ENCODE data around the gene MORN3. TPM values are rescaled to one million over a fixed set of nuclear protein-coding genes. Genes with fewer than 3 reads are reported as not detected.
"Not testable (repeated sequence)": the region's sequence is repeated elsewhere in the genome, so short reads cannot be mapped to it uniquely, and the experiment has no call there.

MORN3 gene, protein sequence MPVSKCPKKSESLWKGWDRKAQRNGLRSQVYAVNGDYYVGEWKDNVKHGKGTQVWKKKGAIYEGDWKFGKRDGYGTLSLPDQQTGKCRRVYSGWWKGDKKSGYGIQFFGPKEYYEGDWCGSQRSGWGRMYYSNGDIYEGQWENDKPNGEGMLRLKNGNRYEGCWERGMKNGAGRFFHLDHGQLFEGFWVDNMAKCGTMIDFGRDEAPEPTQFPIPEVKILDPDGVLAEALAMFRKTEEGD
- total RNA-seq (1 to 10 TPM; 8.5 to 9.5 TPM), total RNA-seq (13.2 to 16.1 reads per million in 2 donors)

DNA sequence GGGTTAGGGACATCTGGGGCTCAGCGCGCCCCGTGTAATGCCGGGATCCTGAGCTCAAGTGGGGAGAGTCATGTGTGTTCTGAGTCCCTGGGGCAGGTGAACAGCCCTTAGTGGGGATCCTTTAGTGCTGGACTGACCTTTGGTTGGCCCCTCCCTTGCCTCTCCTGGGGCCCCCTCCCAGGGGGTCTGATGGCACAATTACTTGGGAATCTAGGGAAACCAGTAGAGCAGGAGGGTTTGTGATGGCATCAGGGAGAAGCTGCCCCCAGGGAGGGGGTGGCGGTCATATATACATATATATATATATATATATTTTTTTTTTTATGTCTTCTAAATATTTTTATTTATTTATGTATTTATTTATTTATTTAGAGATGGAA lies at the start of gene MORN3:
Gene MORN3, minus strand, starts transcription at position 134 of the 380 bp plus-strand sequence. CDS start 171 bp downstream, outside the sequence.
- peak within 1 kb of the TSS; percentile 100 for H3K27ac Mint-ChIP-seq
- peaks cover 32% of the 10 kb centered on the region for H3K4me1 Mint-ChIP-seq
- DNase-seq, result no peak
- no peaks in the 10 kb centered on the region for H3K9me3 ChIP-seq (ENCODE audit: control insufficient read depth, low read length, poor library complexity, severe bottlenecking)
- ATAC-seq, result no peak
- H3K27me3 Mint-ChIP-seq, result no peaks in the 10 kb centered on the region
- peak within 1 kb of the TSS; percentile 67 for H3K4me3 Mint-ChIP-seq
- peaks cover 2% of the 10 kb centered on the region for H3K36me3 Mint-ChIP-seq (ENCODE audit: low read depth)

DNA sequence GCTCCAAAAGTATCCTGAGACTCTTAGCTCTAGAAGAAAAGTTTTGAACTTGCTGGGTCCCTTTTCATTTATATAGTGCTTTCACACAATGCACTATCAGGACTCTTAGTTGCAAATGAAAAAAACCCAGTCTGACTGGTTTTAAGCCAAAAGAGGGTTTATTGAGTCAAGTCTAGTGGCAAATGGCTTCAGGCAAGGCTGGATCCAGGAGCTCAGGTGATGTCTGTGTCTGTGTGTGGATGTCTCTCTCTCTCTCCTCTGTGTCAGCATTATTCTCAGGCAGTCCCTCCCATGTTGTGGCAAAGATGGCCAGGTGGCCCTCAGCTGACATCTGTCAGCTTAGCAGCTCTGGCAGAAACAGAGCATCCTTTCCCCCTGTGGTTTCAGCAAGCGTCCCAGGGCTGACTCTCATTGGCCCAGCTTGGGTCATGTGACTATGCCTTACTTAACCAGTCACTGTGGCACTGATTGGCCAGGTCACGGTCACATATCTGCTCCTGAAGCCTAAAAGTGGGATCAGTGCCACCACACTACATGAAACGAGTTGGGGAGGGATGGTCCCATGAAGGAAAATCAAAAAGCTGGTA lies 49.3 kb upstream of the MORN3 start:
- no peaks in the 10 kb centered on the region for H3K27me3 Mint-ChIP-seq
- peaks cover 2% of the 10 kb centered on the region for H3K36me3 Mint-ChIP-seq (ENCODE audit: low read depth)
- DNase-seq (no peak), ATAC-seq (no peak)
- H3K4me3 Mint-ChIP-seq, result no peak overlapping the region
- no peak overlapping the region for H3K27ac Mint-ChIP-seq
- no peaks in the 10 kb centered on the region for H3K9me3 ChIP-seq (ENCODE audit: control insufficient read depth, low read length, poor library complexity, severe bottlenecking)
- H3K4me1 Mint-ChIP-seq, result peaks cover under 1% of the 10 kb centered on the region

DNA sequence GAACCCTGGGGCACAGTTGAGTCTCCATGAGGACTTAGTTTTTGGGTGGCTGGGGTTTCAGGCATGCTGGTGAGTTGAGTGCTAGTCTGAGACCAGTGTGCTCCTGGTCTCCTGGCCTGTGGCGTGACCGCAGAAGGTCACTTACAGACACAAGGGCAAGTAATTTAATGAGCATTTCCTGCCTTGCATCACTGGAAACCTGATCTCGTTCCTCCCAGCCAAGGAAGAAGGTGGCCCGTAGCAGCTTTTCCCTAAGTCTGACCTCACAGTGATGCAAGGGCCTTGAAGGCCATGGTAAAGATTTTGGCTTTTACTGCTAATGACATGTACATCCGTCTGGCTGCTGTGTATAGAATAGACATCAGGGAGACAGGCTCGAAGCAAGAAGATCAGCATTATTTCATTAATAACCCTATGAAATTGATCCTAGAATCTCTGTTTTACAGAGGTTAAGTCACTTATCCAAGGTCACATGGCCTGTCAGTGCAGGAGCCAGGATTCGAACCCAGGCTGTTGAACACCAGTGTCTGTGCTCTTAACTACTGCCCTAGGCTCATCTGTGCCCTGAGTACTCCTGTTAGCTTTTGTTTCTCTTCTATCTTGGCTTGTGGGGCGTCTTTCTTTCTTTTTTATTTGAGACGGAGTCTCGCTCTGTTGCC lies 47.7 kb upstream of the MORN3 start:
- no peak for ATAC-seq
- Mint-ChIP-seq H3K36me3 (ENCODE audit: low read depth) (peaks cover 2% of the 10 kb centered on the region), H3K4me3 (no peak overlapping the region), H3K27me3 (no peaks in the 10 kb centered on the region), H3K27ac (no peak overlapping the region), H3K4me1 (peaks cover 6% of the 10 kb centered on the region)
- no peak for DNase-seq
- no peaks in the 10 kb centered on the region for H3K9me3 ChIP-seq (ENCODE audit: control insufficient read depth, low read length, poor library complexity, severe bottlenecking)

DNA sequence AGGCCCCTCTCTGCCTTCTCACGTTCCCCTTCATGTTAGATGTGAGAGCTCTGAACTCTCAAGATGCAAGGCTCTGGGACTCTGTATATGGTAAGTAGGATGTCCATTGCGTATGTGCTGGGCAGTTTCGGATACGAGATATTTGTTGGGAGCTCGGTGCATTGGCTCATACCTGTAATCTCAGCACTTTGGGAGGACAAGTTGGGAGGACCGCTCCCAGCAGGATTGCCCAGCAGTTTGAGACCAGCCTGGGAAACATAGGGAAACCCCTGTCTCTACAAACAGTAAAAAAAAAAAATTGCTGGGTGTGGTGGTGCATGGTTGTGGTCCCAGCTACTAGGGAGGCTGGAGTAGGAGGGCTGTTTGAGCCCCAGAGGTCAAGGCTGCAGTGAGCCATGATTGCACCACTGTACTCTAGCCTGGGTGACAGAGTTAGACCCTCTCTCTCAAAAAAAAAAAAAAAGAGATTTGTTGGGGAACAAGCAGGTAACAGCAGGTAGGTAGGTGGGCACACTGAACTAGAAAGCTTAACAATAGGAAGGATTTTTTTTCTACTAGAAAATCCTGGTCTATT lies 46.5 kb upstream of the MORN3 start:
- H3K27me3 Mint-ChIP-seq, result no peaks in the 10 kb centered on the region
- H3K4me1 Mint-ChIP-seq, result peaks cover 12% of the 10 kb centered on the region
- H3K27ac Mint-ChIP-seq, result no peak overlapping the region

DNA sequence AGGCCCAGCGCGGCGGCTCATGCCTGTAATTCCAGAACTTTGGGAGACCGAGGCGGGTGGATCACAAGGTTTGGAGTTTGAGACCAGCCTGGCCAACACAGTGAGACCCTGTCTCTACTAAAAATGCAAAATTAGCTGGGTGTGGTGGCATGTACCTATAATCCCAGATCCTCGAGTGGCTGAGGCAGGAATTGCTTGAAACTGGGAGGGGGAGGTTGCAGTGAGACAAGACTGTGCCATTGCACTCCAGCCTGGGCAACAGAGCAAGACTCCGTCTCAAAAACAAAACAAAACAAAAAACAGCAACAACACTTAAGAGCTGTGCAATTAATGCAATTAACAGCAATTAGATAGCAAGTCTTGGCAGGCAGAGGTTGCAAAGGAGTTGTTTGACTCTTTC lies 45.6 kb upstream of the MORN3 start:
- not testable (repeated sequence) for ATAC-seq, H3K27me3 Mint-ChIP-seq, H3K4me3 Mint-ChIP-seq

More for the DNA sequence above, 46.5 kb upstream of the MORN3 start:
- no peak for ATAC-seq
- H3K9me3 ChIP-seq (ENCODE audit: control insufficient read depth, low read length, poor library complexity, severe bottlenecking), result no peaks in the 10 kb centered on the region
- Mint-ChIP-seq H3K4me3 (no peak overlapping the region), H3K36me3 (ENCODE audit: low read depth) (peaks cover 2% of the 10 kb centered on the region)
- DNase-seq, result no peak

DNA sequence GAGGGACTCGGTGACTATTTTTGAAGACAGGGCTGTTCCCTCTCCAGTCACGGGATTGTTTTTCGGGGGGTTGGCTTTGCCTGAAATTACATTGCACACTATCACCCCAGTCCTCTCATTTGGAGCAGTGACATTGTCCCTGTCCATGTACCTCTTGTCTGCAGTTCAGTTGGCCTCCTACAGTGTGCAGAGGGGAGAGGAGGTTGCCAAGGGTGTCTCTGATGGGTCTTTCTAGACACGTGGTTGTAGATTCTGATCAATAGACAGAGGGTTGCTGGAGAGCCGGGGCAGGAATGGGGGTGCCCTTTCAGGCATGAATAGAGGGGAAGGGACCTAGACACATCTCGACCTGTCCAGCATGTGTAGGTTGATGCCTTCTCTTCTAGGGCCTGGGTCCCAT lies 44.3 kb upstream of the MORN3 start:
- peaks cover 12% of the 10 kb centered on the region for H3K4me1 Mint-ChIP-seq
- no peaks in the 10 kb centered on the region for H3K27me3 Mint-ChIP-seq
- H3K4me3 Mint-ChIP-seq, result peak overlapping the region; percentile 98
- peak overlapping the region; percentile 14 for H3K27ac Mint-ChIP-seq
- no peaks in the 10 kb centered on the region for H3K9me3 ChIP-seq (ENCODE audit: control insufficient read depth, low read length, poor library complexity, severe bottlenecking)
- peaks cover 2% of the 10 kb centered on the region for H3K36me3 Mint-ChIP-seq (ENCODE audit: low read depth)
- DNase-seq, result no peak
- ATAC-seq, result no peak

More for the DNA sequence above, 45.6 kb upstream of the MORN3 start:
- peaks cover 12% of the 10 kb centered on the region for H3K4me1 Mint-ChIP-seq
- H3K36me3 Mint-ChIP-seq (ENCODE audit: low read depth); DNase-seq; H3K27ac Mint-ChIP-seq; H3K9me3 ChIP-seq (ENCODE audit: control insufficient read depth, low read length, poor library complexity, severe bottlenecking): not testable (repeated sequence)

DNA sequence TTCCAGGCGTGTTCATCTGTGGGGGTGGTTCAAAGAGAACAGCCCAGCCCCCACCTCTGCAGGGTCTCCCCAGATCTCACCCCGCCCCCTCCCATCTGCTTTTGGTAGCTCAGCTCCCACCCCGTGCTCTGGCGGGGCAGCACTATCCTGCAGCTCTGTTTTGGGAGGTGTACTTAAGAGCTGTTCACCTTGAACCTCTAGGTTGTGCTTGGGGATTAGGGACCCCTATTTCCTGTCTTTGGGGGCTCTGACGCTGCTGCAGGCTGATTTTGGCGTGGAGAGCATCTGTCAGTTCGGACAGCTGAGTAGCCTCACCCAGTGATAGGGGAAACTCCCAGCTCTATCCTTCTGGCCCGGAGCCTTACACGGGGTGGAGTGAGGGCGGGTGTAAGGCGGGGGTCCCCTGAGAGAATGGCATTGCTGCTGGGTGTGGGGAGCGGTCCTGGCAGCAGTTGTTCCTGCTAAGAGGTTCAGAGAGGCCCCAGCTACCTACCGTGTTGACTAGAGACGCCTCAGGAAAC lies 43.9 kb upstream of the MORN3 start:
- H3K27me3 Mint-ChIP-seq, result no peaks in the 10 kb centered on the region
- DNase-seq, result no peak
- H3K27ac Mint-ChIP-seq, result peak overlapping the region; percentile 14
- H3K4me3 Mint-ChIP-seq, result peak overlapping the region; percentile 98
- H3K36me3 Mint-ChIP-seq (ENCODE audit: low read depth), result peaks cover 2% of the 10 kb centered on the region
- peaks cover 12% of the 10 kb centered on the region for H3K4me1 Mint-ChIP-seq
- no peak for ATAC-seq
- no peaks in the 10 kb centered on the region for H3K9me3 ChIP-seq (ENCODE audit: control insufficient read depth, low read length, poor library complexity, severe bottlenecking)

DNA sequence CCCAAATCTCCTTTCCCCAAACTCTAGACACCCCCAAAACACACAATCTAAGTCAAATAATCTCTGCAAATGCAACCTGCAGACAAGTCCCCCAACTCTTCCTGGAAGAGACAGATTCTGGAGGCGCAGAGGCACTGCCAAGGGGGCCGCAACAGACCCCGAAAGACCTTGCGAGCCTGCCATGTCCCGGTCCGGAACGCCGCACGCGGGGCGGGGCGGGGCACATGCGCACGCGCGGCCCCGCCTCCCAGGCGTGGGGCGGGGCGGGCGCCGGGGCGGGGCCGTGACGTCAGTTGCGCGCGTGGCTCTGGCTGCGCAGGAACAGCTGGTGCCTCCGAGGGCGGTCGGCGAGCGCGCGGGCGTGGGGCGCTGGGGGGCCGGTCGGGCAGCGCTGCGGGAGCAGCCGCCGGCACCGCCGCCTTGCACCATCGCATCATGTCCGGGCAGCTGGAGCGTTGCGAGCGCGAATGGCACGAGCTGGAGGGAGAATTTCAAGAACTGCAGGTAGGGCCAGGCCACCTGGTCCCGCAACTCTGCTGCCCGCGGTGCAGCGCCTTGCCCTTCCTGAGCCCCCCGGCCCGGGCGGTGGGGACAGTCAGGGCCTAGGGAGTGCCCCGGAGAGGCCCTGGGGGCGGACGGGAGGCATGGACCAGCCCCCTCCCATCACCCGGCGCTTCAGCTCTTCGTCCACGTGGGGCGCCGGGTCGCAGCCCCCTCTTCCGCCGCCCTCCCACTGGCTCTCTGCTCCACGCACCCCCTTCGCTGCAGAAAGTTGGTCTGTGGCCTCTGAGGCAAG lies 43.2 kb upstream of the MORN3 start, which contains the start of gene TMEM120B:
Gene TMEM120B, plus strand, starts transcription at position 292 of the 796 bp plus-strand sequence. Its CDS starts 144 bp downstream, at position 436.
- Mint-ChIP-seq H3K27ac (peak within 1 kb of the TSS; percentile 88), H3K36me3 (ENCODE audit: low read depth) (peaks cover 2% of the 10 kb centered on the region), H3K4me1 (peaks cover 12% of the 10 kb centered on the region), H3K27me3 (no peaks in the 10 kb centered on the region), H3K4me3 (peak within 1 kb of the TSS; percentile 98)
- DNase-seq (peak; percentile 81 to 83 (median 83)), ATAC-seq (peak; percentile 93)
- no peaks in the 10 kb centered on the region for H3K9me3 ChIP-seq (ENCODE audit: control insufficient read depth, low read length, poor library complexity, severe bottlenecking)

DNA sequence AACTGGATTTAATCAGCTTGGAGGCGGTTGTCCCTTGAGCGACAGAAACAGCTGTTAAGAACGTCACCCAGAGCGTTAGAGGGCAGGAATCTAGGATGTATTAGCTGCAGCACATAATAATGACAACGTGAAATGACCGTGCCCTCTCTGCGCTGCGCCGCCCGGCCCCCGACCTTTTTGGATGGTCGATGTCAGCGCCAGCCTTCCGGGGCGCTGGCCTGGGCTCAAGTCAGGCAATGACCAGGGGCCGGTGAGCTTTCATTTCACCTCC lies 42.7 kb upstream of the MORN3 start:
- Mint-ChIP-seq H3K4me3 (peak overlapping the region; percentile 98), H3K36me3 (ENCODE audit: low read depth) (peaks cover 2% of the 10 kb centered on the region), H3K27ac (peak overlapping the region; percentile 88), H3K4me1 (peaks cover 12% of the 10 kb centered on the region), H3K27me3 (no peaks in the 10 kb centered on the region)
- DNase-seq, result peak in 1 of 3 donors; percentile 10
- no peaks in the 10 kb centered on the region for H3K9me3 ChIP-seq (ENCODE audit: control insufficient read depth, low read length, poor library complexity, severe bottlenecking)
- ATAC-seq, result peak; percentile 52

DNA sequence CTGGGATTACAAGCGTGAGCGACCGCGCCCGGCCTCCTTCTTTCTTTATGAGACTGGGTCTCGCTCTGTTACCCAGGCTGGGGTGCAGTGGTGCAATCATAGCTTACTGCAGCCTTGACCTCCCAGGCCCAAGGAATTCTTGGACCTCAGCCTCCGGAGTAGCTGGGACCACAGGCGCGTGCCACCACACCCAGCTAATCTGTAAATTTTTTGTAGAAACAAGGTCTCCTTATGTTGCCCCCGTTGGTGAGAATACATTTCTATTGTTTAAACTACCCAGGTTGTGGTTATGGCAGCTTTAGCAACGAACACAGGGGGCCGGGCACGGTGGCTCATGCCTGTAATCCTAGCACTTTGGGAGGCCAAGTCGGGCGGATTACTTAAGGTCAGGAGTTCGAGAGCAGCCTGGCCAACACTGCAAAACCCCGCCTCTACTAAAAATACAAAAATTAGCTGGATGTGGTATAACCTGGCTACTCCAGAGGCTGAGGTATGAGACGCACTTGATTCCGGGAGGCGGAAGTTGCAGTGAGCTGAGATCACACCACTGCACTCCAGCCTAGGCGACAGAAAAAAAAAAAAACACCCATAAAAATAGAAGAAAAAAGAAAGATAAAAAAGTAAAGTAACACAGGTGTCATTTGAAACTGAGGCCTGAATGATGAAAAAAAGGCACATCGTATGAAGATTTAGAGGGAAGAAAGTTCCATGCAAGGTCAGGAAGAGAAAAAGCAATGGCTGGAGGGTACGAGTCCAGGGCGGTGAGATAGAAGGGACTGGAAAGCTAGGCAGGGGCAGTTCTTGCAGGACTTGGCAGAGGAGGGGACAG lies 42.1 kb upstream of the MORN3 start:
- Mint-ChIP-seq H3K36me3 (ENCODE audit: low read depth) (peaks cover 2% of the 10 kb centered on the region), H3K4me3 (peak overlapping the region; percentile 98), H3K27me3 (no peaks in the 10 kb centered on the region), H3K27ac (peak overlapping the region; percentile 88), H3K4me1 (peaks cover 12% of the 10 kb centered on the region)
- no peaks in the 10 kb centered on the region for H3K9me3 ChIP-seq (ENCODE audit: control insufficient read depth, low read length, poor library complexity, severe bottlenecking)
- DNase-seq, result no peak
- no peak for ATAC-seq

DNA sequence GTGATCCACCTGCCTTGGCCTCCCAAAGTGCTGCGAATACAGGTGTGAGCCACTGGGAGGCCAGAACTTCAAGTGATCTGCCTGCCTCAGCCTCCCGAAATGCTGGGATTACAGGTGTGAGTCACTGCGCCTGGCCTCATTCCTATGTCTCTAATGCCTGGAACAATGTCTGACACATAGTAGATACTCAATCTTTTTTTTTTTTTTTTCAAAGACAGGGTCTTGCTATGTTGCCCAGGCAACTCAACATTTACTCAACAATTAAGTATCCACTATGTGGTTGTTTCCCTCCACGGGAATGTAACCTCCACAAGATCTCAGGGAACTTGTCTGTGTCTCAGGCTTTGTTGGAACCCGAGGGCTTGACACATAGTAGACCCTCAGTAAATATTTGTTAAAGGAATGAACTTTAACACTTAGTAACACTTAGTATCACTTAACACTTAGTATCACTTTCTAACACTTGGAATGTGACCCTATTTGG lies 40.1 kb upstream of the MORN3 start:
- DNase-seq (no peak), ATAC-seq (no peak)
- H3K9me3 ChIP-seq (ENCODE audit: control insufficient read depth, low read length, poor library complexity, severe bottlenecking), result no peaks in the 10 kb centered on the region
- Mint-ChIP-seq H3K4me3 (no peak overlapping the region), H3K4me1 (peaks cover 12% of the 10 kb centered on the region), H3K27ac (no peak overlapping the region), H3K36me3 (ENCODE audit: low read depth) (no peaks in the 10 kb centered on the region), H3K27me3 (no peaks in the 10 kb centered on the region)

DNA sequence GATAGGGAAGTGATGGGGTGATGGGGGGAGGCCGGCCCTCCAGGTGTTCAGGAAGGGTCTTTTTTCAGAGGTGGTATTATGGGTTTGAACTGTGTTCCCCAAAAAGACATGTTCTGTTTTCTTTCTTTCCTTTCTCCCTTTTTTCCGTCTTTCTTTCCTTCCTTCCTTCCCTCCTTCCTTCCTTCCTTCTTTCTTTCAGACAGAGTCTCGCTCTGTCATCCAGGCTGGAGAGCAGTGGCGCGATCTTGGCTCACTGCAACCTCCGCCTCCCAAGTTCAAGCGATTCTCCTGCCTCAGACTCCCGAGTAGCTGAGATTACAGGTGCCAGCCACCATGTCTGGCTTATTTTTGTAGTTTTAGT lies 39.6 kb upstream of the MORN3 start:
- not testable (repeated sequence) for H3K4me3 Mint-ChIP-seq; H3K27ac Mint-ChIP-seq; H3K36me3 Mint-ChIP-seq (ENCODE audit: low read depth); ATAC-seq; H3K27me3 Mint-ChIP-seq; DNase-seq; H3K9me3 ChIP-seq (ENCODE audit: control insufficient read depth, low read length, poor library complexity, severe bottlenecking)
- peaks cover 12% of the 10 kb centered on the region for H3K4me1 Mint-ChIP-seq

All from T-helper 17 cell (primary cell).